GM10248 (cell line): ENCODE results near the gene ACSS1.

Source experiments
- CTCF ChIA-PET: fragments of 300-600 bp; sonication (Branson Sonifier 250); formaldehyde crosslinking; extraction: SDS; loops from one replicate; lab custom pipeline; 2021; ENCODE audit warnings: antibody characterized with exemption; lab: Yijun Ruan, JAX
- POLR2A ChIA-PET: fragments of 350-650 bp; sonication (Branson Sonifier 250); formaldehyde crosslinking; extraction: SDS; loops from one replicate; lab custom pipeline; 2020; ENCODE audit warnings: antibody characterized with exemption; lab: Yijun Ruan, JAX
- DNase-seq: peaks from one replicate; pipeline ENCODE4 v3.0.0; 2012; ENCODE audit errors: extremely low spot score
- CTCF ChIP-seq: IDR thresholded peaks from 2 replicates; pipeline ENCODE4 v1.5.1; 2012; ENCODE audit warnings: mild to moderate bottlenecking, low read depth; ENCODE audit errors: extremely low read depth, missing control alignments, control extremely low read depth

ACSS1 gene

GRCh38 chr20:24989162-24989561 lies 68.8 kb downstream of the ACSS1 start:
- TF ChIP-seq CTCF: no peak
- ChIA-PET POLR2A (interaction anchor here (0.6 kb wide), 1 partner anchor 404 kb away, joined by 8 read pairs; no protein-coding TSS in a partner anchor), CTCF (interaction anchor here (1.2 to 2.1 kb wide), 3 partner anchors 11 to 410 kb away, joined by 5 read pairs; no protein-coding TSS in a partner anchor)
- DNase-seq: no peak

GRCh38 chr20:24987873-24988835 lies 69.8 kb downstream of the ACSS1 start:
- ChIA-PET POLR2A (interaction anchor here (0.6 kb wide), 1 partner anchor 405 kb away, joined by 8 read pairs; no protein-coding TSS in a partner anchor), CTCF (interaction anchor here (1.2 to 2.1 kb wide), 3 partner anchors 10 to 411 kb away, joined by 5 read pairs; no protein-coding TSS in a partner anchor)
- DNase-seq: no peak
- TF ChIP-seq CTCF: no peak

GRCh38 chr20:24987244-24987643 lies 70.7 kb downstream of the ACSS1 start:
- DNase-seq: no peak
- ChIA-PET CTCF (interaction anchor here (1.8 kb wide), 1 partner anchor 78 kb away, joined by 5 read pairs; no protein-coding TSS in a partner anchor), POLR2A (no interaction called here)
- no peak for TF ChIP-seq CTCF

- ChIA-PET CTCF (interaction anchor here (1.4 kb wide), 1 partner anchor 76 kb away, joined by 3 read pairs; no protein-coding TSS in a partner anchor), POLR2A (no interaction called here)
Observed at GRCh38 chr20:24986436-24987015, 71.4 kb downstream of the ACSS1 start.

GRCh38 chr20:24985802-24986201 lies 72.1 kb downstream of the ACSS1 start:
- TF ChIP-seq CTCF: no peak
- ChIA-PET CTCF (interaction anchor here (1.4 kb wide), 1 partner anchor 77 kb away, joined by 3 read pairs; no protein-coding TSS in a partner anchor), POLR2A (no interaction called here)

More at GRCh38 chr20:24986436-24987015, 71.4 kb downstream of the ACSS1 start:
- no peak for TF ChIP-seq CTCF
- no peak for DNase-seq

More at GRCh38 chr20:24985802-24986201, 72.1 kb downstream of the ACSS1 start:
- no peak for DNase-seq
